Bronchial epithelial cell (primary cell): Measurements from ENCODE around the gene SAYSD1. TPM values are rescaled to one million over a fixed set of nuclear protein-coding genes. Genes with fewer than 3 reads are reported as not detected.

Experiments
- DNase-seq: peaks from one replicate; pipeline ENCODE4 v3.0.0-alpha.2; 2010; ENCODE audit warnings: low read depth
- FAIRE-seq: peaks from 2 replicates; lab custom pipeline; 2011; peaks lifted over from hg19 to GRCh38; lab: Jason Lieb, UNC
- H3K27me3 ChIP-seq: 2 replicates; pipeline ENCODE4 v1.5.1; 2011; ENCODE audit warnings: low read length; ENCODE audit not compliant: control insufficient read depth, insufficient read depth
- H3K36me3 ChIP-seq: 2 replicates; pipeline ENCODE4 v1.5.1; 2011; ENCODE audit warnings: low read length; ENCODE audit not compliant: control insufficient read depth, insufficient read depth
- H3K4me3 ChIP-seq: 2 replicates; pipeline ENCODE4 v1.5.1; 2011; ENCODE audit warnings: mild to moderate bottlenecking, low read depth, low read length, control low read depth
- total RNA-seq: library from RNA; depleted of rRNA; stranded (reverse); fragments of >200 nt; gene quantifications from 2 replicates; pipeline ENCODE4 v1.2.1, GENCODE V29; 2014
- TF ChIP-seq, protein P1 (sequence below): IDR thresholded peaks from 2 replicates; pipeline ENCODE4 v1.5.1; 2011; ENCODE audit warnings: mild to moderate bottlenecking, moderate library complexity, low read length, control low read depth, inconsistent platforms; ENCODE audit not compliant: insufficient read depth, severe bottlenecking

SAYSD1 gene
- total RNA-seq, 1 donor from 2014 or later, result 9.0 TPM

- TF ChIP-seq, protein P1, sequence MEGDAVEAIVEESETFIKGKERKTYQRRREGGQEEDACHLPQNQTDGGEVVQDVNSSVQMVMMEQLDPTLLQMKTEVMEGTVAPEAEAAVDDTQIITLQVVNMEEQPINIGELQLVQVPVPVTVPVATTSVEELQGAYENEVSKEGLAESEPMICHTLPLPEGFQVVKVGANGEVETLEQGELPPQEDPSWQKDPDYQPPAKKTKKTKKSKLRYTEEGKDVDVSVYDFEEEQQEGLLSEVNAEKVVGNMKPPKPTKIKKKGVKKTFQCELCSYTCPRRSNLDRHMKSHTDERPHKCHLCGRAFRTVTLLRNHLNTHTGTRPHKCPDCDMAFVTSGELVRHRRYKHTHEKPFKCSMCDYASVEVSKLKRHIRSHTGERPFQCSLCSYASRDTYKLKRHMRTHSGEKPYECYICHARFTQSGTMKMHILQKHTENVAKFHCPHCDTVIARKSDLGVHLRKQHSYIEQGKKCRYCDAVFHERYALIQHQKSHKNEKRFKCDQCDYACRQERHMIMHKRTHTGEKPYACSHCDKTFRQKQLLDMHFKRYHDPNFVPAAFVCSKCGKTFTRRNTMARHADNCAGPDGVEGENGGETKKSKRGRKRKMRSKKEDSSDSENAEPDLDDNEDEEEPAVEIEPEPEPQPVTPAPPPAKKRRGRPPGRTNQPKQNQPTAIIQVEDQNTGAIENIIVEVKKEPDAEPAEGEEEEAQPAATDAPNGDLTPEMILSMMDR, result no peak
- no peaks in the 10 kb centered on the region for H3K36me3 ChIP-seq
- no peak for DNase-seq
- H3K4me3 ChIP-seq, result no peak overlapping the region
- no peaks in the 10 kb centered on the region for H3K27me3 ChIP-seq
- no peak for FAIRE-seq
Measured at GRCh38 chr6:39107034-39107433, 8.0 kb downstream of the SAYSD1 start.

- no peak overlapping the region for H3K4me3 ChIP-seq
- TF ChIP-seq, protein P1, result no peak
- H3K36me3 ChIP-seq, result no peaks in the 10 kb centered on the region
- no peaks in the 10 kb centered on the region for H3K27me3 ChIP-seq
- FAIRE-seq (no peak), DNase-seq (no peak)
Measured at GRCh38 chr6:39104528-39104927, 10.5 kb downstream of the SAYSD1 start.

GRCh38 chr6:39102821-39103136, 12.2 kb downstream of the SAYSD1 start:
- DNase-seq, result no peak
- Histone ChIP-seq H3K4me3 (no peak overlapping the region), H3K36me3 (no peaks in the 10 kb centered on the region), H3K27me3 (no peaks in the 10 kb centered on the region)
- TF ChIP-seq, protein P1, result no peak
- peak; percentile 93 for FAIRE-seq

DNA sequence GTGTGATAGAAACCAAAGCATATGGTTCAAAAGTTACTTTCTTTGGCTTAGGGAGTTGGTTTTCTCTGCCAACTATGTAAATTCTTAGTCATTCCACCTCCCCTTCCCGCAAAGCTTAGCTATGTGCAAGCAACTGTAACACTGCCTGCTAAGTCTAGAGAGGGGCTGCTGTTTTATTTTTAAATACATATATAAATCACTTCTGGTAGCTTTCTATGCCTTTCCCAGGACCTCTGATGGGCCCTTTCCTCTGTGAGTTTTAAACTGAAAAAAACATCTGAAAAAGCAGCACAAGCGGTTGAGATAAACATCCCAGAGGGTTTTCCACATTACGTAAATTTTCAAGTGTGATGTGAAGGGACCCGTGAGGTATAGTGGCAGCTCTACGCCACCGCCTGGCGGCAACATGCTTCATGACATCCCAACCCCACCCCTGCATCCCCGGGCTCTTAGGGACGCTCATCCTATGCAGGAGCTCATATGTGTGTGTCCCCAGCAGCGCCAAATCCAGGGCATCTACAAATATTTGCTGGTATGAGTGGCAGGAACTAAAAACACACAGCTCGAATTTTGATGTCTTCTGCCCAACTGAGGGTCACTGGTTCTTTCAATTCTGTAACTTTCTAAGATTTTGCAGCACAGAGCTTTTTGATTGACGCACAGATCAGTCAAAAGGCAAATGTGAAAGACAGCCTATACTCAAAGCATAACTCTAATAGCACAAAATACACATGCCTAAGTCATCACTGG, 12.7 kb downstream of the SAYSD1 start:
- DNase-seq, result no peak
- Histone ChIP-seq H3K27me3 (no peaks in the 10 kb centered on the region), H3K4me3 (no peak overlapping the region), H3K36me3 (no peaks in the 10 kb centered on the region)
- FAIRE-seq, result no peak
- TF ChIP-seq, protein P1, result peak; percentile 23

- peak; percentile 36 for FAIRE-seq
Measured at GRCh38 chr6:39100358-39100757, 14.6 kb downstream of the SAYSD1 start.

More at GRCh38 chr6:39100358-39100757, 14.6 kb downstream of the SAYSD1 start:
- Histone ChIP-seq H3K36me3 (no peaks in the 10 kb centered on the region), H3K27me3 (no peaks in the 10 kb centered on the region), H3K4me3 (no peak overlapping the region)
- no peak for DNase-seq
- TF ChIP-seq, protein P1, result no peak
